CD4-positive, alpha-beta memory T cell (primary cell): Measurements from ENCODE around the gene C2CD5. TPM values are rescaled to one million over a fixed set of nuclear protein-coding genes. Genes with fewer than 3 reads are reported as not detected.
"Not testable (repeated sequence)": the region's sequence is repeated elsewhere in the genome, so short reads cannot be mapped to it uniquely, and the experiment has no call there.

Experiments used
- CTCF ChIA-PET: fragments of 350-600 bp; sonication (Branson Sonifier 250); formaldehyde crosslinking; loops from one replicate; lab custom pipeline; 2021; ENCODE audit warnings: inconsistent platforms; ENCODE audit not compliant: partially characterized antibody; lab: Charles Lee
- POLR2A ChIA-PET: fragments of 350-600 bp; sonication (Branson Sonifier 250); formaldehyde crosslinking; loops from one replicate; lab custom pipeline; 2021; ENCODE audit not compliant: partially characterized antibody; lab: Charles Lee
- DNase-seq, 5 donors: peaks; one replicate each; pipeline versions ENCODE4 v3.0.0 to v3.0.0-alpha.2; 2020 to 2022; ENCODE audit warnings: mixed read lengths in 1 of 5
- H3K27ac ChIP-seq: one replicate; pipeline ENCODE4 v1.7.0; 2013; ENCODE audit warnings: low read depth, low read length
- H3K27me3 ChIP-seq: 2 replicates; pipeline ENCODE4 v1.7.0; 2013; ENCODE audit warnings: mild to moderate bottlenecking, low read length, moderate library complexity; ENCODE audit not compliant: insufficient read depth
- H3K36me3 ChIP-seq: 2 replicates; pipeline ENCODE4 v1.7.0; 2013; ENCODE audit warnings: mild to moderate bottlenecking, low read length, moderate library complexity; ENCODE audit not compliant: insufficient read depth
- H3K4me1 ChIP-seq: 2 replicates; pipeline ENCODE4 v1.7.0; 2013; ENCODE audit warnings: mild to moderate bottlenecking, low read length, moderate library complexity; ENCODE audit not compliant: insufficient read depth
- H3K4me3 ChIP-seq, 2 donors: one replicate each; pipeline ENCODE4 v1.7.0; 2013; ENCODE audit warnings: low read length in 2 of 2, mild to moderate bottlenecking in 1 of 2
- H3K9me3 ChIP-seq, 2 donors: one replicate each; pipeline ENCODE4 v1.7.0; 2013; ENCODE audit warnings: low read length in 2 of 2, control low read depth in 1 of 2; ENCODE audit not compliant: control insufficient read depth in 1 of 2
- H3K27ac Mint-ChIP-seq, 7 donors: one replicate each; pipeline ENCODE4 v1.8.0; 2020 to 2021; ENCODE audit warnings: mixed read lengths in 7 of 7, mild to moderate bottlenecking in 6 of 7, inconsistent platforms in 3 of 7, moderate library complexity in 3 of 7
- H3K27me3 Mint-ChIP-seq, 2 donors: one replicate each; pipeline ENCODE4 v1.8.0; 2020 to 2021; ENCODE audit warnings: mixed read lengths in 2 of 2
- H3K36me3 Mint-ChIP-seq, 2 donors: one replicate each; pipeline ENCODE4 v1.8.0; 2020 to 2021; ENCODE audit warnings: mixed read lengths in 2 of 2, inconsistent platforms in 1 of 2, mild to moderate bottlenecking in 1 of 2
- H3K4me1 Mint-ChIP-seq, 4 donors: one replicate each; pipeline ENCODE4 v1.8.0; 2020 to 2021; ENCODE audit warnings: mixed read lengths in 4 of 4, mild to moderate bottlenecking in 1 of 4
- H3K4me3 Mint-ChIP-seq, 8 donors: one replicate each; pipeline ENCODE4 v1.8.0; 2020 to 2021; ENCODE audit warnings: mixed read lengths in 8 of 8, mild to moderate bottlenecking in 7 of 8, moderate library complexity in 6 of 8, inconsistent platforms in 3 of 8
- H3K9me3 Mint-ChIP-seq, 8 donors: one replicate each; pipeline ENCODE4 v1.8.0; 2020 to 2021; ENCODE audit warnings: mixed read lengths in 8 of 8, mild to moderate bottlenecking in 5 of 8, inconsistent platforms in 3 of 8, moderate library complexity in 1 of 8
- intact Hi-C: fragments of 100-400 bp; cut with micrococcal nuclease; formaldehyde crosslinking; loops from one replicate; pipeline ENCODE4 v1.15.1; 2023
- polyA plus RNA-seq, 2 donors: library from polyadenylated mRNA; unstranded; fragments of 300-500 nt; fragmentation: Illumina TruSeq; gene quantifications; one replicate each; pipeline ENCODE4 v1.2.3, GENCODE V29; 2021
- total RNA-seq, 2 experiments: library from RNA; stranded (reverse); gene quantifications; one replicate each; pipeline ENCODE4 v1.2.3, GENCODE V29; 2021

Gene C2CD5
- total and polyA plus RNA-seq, 4 experiments from 2014 or later = 12.8 to 59.8 (median 41.4) TPM

DNA sequence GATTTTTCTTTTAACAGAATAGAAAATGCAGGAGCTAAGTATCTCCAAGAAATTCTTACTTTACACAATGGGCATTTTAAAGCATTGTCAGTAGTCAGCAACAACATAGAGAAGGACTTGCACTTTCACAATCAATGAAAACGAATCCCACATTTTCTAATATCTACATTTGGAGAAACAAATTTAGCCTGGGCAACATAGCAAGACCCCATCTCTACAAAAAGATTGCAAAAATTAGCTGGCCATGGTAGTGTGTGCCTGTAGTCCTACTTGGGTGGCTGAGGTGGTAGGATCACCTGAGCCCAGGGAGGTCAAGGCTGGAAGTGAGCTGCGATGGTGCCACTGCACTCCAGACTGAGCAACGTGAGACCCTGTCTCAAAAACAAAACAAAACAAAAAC is 30.6 kb upstream of the C2CD5 start:
- Histone ChIP-seq H3K36me3 (no peaks in the 10 kb centered on the region), H3K27me3 (no peaks in the 10 kb centered on the region), H3K9me3 (no peaks in the 10 kb centered on the region), H3K4me3 (no peak overlapping the region), H3K27ac (no peak overlapping the region), H3K4me1 (no peaks in the 10 kb centered on the region)
- no peaks in the 10 kb centered on the region for H3K36me3 Mint-ChIP-seq
- ChIA-PET POLR2A (no interaction called here), CTCF (no interaction called here)
- DNase-seq = no peak
- no peak overlapping the region for H3K4me3 Mint-ChIP-seq
- no peaks in the 10 kb centered on the region for H3K4me1 Mint-ChIP-seq
- intact Hi-C loops = no loop called here
- no peaks in the 10 kb centered on the region for H3K9me3 Mint-ChIP-seq
- no peak overlapping the region for H3K27ac Mint-ChIP-seq
- H3K27me3 Mint-ChIP-seq = peaks cover 0 to 4% of the 10 kb centered on the region in 2 donors

DNA sequence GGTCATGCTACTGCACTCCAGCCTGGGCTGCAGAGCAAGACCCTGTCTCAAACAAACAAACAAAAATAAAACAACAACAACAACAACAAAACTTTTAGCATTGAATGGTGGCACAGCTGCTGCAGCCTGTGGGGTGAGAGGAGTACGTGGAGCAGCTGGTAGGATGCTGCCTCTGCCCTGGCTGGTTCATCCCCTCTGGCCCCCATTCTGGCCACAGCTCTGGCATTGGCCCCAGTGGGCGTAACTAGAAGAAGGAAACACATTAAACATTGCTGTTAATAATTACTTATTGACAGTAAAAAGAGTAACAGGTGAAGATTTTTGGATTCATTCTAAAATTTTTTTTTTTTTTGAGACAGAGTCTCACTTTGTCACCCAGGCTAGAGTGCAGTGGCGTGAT is 28.8 kb upstream of the C2CD5 start:
- H3K4me1 Mint-ChIP-seq = no peaks in the 10 kb centered on the region
- DNase-seq = no peak
- CTCF ChIA-PET = no interaction called here
- Histone ChIP-seq H3K9me3 (no peaks in the 10 kb centered on the region), H3K27me3 (no peaks in the 10 kb centered on the region), H3K36me3 (no peaks in the 10 kb centered on the region), H3K4me3 (no peak overlapping the region), H3K27ac (no peak overlapping the region), H3K4me1 (no peaks in the 10 kb centered on the region)
- no peak overlapping the region for H3K27ac Mint-ChIP-seq
- H3K4me3 Mint-ChIP-seq = no peak overlapping the region
- H3K36me3 Mint-ChIP-seq = no peaks in the 10 kb centered on the region
- intact Hi-C loops = no loop called here
- H3K27me3 Mint-ChIP-seq = peaks cover 0 to 4% of the 10 kb centered on the region in 2 donors
- no peaks in the 10 kb centered on the region for H3K9me3 Mint-ChIP-seq
- POLR2A ChIA-PET = no interaction called here

DNA sequence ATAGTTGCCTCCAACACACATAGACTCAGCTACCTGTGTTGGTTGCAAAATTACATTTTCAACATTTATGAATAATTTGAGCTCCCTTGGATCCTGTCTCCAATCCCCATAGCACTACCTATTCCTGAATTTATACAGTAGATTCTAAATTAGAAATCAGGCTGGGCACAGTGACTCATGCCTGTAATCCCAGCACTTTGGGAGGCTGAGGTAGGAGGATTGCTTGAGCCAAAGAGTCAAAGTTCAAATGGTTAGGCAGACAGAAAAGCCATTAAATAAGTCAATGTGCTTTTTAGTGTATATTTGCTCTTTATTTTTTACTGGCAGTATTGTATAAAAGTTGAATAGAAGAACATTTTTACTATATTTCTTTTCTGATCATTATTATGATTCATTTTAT is 24.9 kb upstream of the C2CD5 start:
- Histone ChIP-seq H3K36me3 (no peaks in the 10 kb centered on the region), H3K27me3 (no peaks in the 10 kb centered on the region), H3K4me1 (no peaks in the 10 kb centered on the region), H3K9me3 (no peaks in the 10 kb centered on the region), H3K27ac (no peak overlapping the region), H3K4me3 (no peak overlapping the region)
- Mint-ChIP-seq H3K4me3 (no peak overlapping the region), H3K27me3 (peaks cover 0 to 4% of the 10 kb centered on the region in 2 donors), H3K9me3 (peaks cover 0 to under 1% (median 0%) of the 10 kb centered on the region in 8 donors), H3K27ac (no peak overlapping the region), H3K4me1 (no peaks in the 10 kb centered on the region), H3K36me3 (no peaks in the 10 kb centered on the region)
- ChIA-PET POLR2A (no interaction called here), CTCF (no interaction called here)
- no peak for DNase-seq
- intact Hi-C loops = no loop called here

DNA sequence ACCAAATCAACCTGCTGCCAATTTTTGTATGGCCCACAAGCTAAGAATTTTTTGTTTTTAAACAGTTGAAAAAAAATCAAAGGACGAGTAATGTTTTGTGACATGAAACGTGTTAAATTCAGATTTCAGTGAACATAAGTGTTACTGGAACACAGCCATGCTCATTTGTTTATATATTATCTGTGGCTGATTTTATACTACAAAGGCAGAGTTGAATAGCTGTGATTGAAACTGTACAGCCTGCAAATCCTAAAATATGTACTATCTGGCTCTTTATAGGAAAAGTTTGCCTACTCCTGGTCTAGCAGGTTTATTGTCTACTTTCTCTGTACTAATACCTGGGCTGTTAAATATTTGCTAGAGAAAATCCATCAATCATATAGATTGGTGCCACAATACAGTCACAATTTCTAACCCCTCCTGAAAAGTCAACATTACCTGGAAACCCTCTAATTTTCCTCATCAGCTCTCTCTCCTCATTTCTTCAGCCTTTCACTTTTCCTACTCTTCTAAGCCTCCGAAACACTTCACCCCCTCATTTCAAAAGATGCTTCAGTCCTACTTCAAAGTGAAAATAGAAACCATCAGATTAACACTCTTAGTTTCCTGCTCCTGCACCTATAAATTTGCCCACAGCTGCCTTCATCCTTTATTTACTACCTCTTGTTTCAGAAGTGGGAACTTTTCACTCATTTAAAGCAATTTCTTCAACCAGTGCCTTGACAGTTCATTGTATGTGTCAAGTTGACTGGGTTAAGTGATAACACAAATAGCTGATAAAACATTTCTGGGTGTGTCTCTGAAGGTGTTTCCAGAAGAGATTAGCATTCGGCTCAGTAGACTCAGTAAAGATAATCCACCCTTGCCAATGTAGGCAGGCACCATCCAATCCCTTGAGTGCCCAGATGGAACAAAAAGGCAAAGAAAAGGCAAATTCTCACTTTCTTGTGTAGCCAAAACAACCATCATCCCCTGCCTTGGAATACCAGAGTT is 18.0 kb upstream of the C2CD5 start:
- Histone ChIP-seq H3K4me1 (no peaks in the 10 kb centered on the region), H3K9me3 (no peaks in the 10 kb centered on the region), H3K27ac (no peak overlapping the region), H3K36me3 (no peaks in the 10 kb centered on the region), H3K27me3 (no peaks in the 10 kb centered on the region), H3K4me3 (no peak overlapping the region)
- no peaks in the 10 kb centered on the region for H3K36me3 Mint-ChIP-seq
- no peak for DNase-seq
- no peak overlapping the region for H3K27ac Mint-ChIP-seq
- intact Hi-C loops = no loop called here
- ChIA-PET POLR2A (no interaction called here), CTCF (no interaction called here)
- H3K9me3 Mint-ChIP-seq = peaks cover 0 to 2% (median 0%) of the 10 kb centered on the region in 8 donors
- H3K27me3 Mint-ChIP-seq = peaks cover 1 to 3% of the 10 kb centered on the region in 2 donors
- peaks cover 0 to 6% (median 3%) of the 10 kb centered on the region in 4 donors for H3K4me1 Mint-ChIP-seq
- no peak overlapping the region for H3K4me3 Mint-ChIP-seq

DNA sequence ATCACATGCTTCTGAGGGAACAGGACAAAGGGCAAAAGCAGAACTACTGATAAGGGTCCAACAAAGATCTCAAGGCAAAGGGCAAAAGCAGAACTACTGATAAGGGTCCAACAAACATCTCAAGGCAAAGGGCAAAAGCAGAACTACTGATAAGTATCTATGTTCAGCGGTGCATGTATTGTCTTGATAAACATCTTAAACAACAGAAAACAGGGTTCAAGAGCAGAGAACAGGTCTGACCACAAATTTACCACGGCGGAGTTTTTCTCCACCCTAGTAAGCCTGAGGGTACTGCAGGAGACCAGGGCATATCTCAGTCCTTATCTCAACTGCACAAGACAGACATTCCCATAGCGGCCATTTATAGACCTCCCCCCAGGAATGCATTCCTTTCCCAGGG is 10.4 kb upstream of the C2CD5 start:
- H3K4me1 ChIP-seq, H3K4me3 ChIP-seq, POLR2A ChIA-PET, H3K27me3 Mint-ChIP-seq, H3K36me3 Mint-ChIP-seq, H3K4me3 Mint-ChIP-seq, DNase-seq, H3K27ac Mint-ChIP-seq, CTCF ChIA-PET, H3K9me3 ChIP-seq, H3K36me3 ChIP-seq, intact Hi-C loops, H3K27ac ChIP-seq, H3K27me3 ChIP-seq, H3K4me1 Mint-ChIP-seq: not testable (repeated sequence)
- H3K9me3 Mint-ChIP-seq = peaks cover 0 to 19% (median 14%) of the 10 kb centered on the region in 8 donors

DNA sequence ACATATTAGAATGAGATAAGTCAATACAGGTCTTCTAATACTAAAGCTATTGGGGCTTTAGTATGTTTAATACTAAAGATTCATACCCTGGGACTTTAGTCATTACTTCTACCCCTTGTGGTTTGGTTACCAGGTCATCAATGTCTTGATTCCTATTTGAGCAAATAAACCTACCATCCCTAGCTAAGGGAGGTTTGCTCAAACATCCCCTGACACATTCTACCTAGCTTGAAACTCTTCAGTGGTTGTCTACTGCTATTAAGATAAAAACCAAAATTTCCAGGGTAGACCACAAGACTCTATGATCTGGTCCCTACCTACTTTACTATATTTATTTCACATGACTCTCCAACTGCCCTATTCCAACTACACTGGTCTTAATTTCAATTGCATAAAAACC is 7.3 kb upstream of the C2CD5 start:
- no peak overlapping the region for H3K27ac Mint-ChIP-seq
- CTCF ChIA-PET = interaction anchor here (0.9 to 1.5 kb wide), 3 partner anchors 25 to 84 kb away, joined by 3 to 5 read pairs (median 3); no protein-coding TSS in a partner anchor
- no peak for DNase-seq

DNA sequence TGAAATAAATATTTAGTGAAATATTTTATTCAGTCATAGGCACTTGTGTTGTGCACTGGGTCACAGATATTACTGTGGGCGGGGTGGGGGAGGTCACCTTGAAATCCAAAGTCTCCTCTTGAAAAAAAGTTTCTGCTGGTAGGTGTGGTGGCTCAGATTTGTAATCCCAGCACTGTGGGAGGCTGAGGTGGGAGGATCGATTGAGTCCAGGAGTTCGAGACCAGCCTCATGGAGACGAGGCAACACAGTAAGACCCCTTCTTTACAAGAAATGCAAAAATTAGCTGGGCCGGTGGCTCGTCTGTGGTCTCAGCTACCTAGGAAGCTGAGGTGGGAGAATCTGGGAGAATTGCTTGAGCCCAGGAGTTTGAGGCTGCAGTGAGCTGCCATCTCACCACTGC is 913 bp upstream of the C2CD5 start:
- Histone ChIP-seq H3K4me1 (peaks cover 39% of the 10 kb centered on the region), H3K27ac (no peak overlapping the region), H3K36me3 (no peaks in the 10 kb centered on the region), H3K9me3 (no peaks in the 10 kb centered on the region), H3K27me3 (no peaks in the 10 kb centered on the region), H3K4me3 (no peak overlapping the region)
- ChIA-PET CTCF (interaction anchor here (0.9 to 1.7 kb wide), 7 partner anchors 13 to 865 kb away, joined by 3 to 9 read pairs (median 4); no protein-coding TSS in a partner anchor), POLR2A (interaction anchor here (0.8 to 4.6 kb wide), 11 partner anchors 9 to 1043 kb away, joined by 3 to 74 read pairs (median 6); partner anchors contain the start of genes CMAS, ETNK1 and LDHB)
- intact Hi-C loops = loop anchor here (2.0 kb wide), 1 partner anchor 16 kb away; no protein-coding TSS in a partner anchor
- H3K4me3 Mint-ChIP-seq = peak overlapping the region; percentile 68 to 98 (median 73)
- H3K27ac Mint-ChIP-seq = peak overlapping the region; percentile 71 to 97 (median 83)
- peaks cover 27 to 39% (median 33%) of the 10 kb centered on the region in 4 donors for H3K4me1 Mint-ChIP-seq
- peaks cover 0 to 7% (median 0%) of the 10 kb centered on the region in 8 donors for H3K9me3 Mint-ChIP-seq
- H3K27me3 Mint-ChIP-seq = peaks cover 0 to 5% of the 10 kb centered on the region in 2 donors
- DNase-seq = no peak
- peaks cover 6 to 28% of the 10 kb centered on the region in 2 donors for H3K36me3 Mint-ChIP-seq

More for the DNA sequence above, 7.3 kb upstream of the C2CD5 start:
- Histone ChIP-seq H3K27ac (no peak overlapping the region), H3K4me1 (no peaks in the 10 kb centered on the region), H3K27me3 (no peaks in the 10 kb centered on the region), H3K9me3 (no peaks in the 10 kb centered on the region), H3K36me3 (no peaks in the 10 kb centered on the region), H3K4me3 (no peak overlapping the region)
- H3K36me3 Mint-ChIP-seq = peaks cover 0 to 9% of the 10 kb centered on the region in 2 donors
- POLR2A ChIA-PET = no interaction called here
- no peaks in the 10 kb centered on the region for H3K4me1 Mint-ChIP-seq
- H3K4me3 Mint-ChIP-seq = no peak overlapping the region
- H3K9me3 Mint-ChIP-seq = peaks cover 0 to 19% (median 14%) of the 10 kb centered on the region in 8 donors
- intact Hi-C loops = no loop called here
- peaks cover 2 to 8% of the 10 kb centered on the region in 2 donors for H3K27me3 Mint-ChIP-seq
